GM10248 (cell line): ENCODE results near the gene NEURL1.

Experiments
- CTCF ChIA-PET: fragments of 300-600 bp; sonication (Branson Sonifier 250); formaldehyde crosslinking; extraction: SDS; loops from one replicate; lab custom pipeline; 2021; ENCODE audit warnings: antibody characterized with exemption; lab: Yijun Ruan, JAX
- POLR2A ChIA-PET: fragments of 350-650 bp; sonication (Branson Sonifier 250); formaldehyde crosslinking; extraction: SDS; loops from one replicate; lab custom pipeline; 2020; ENCODE audit warnings: antibody characterized with exemption; lab: Yijun Ruan, JAX
- DNase-seq: peaks from one replicate; pipeline ENCODE4 v3.0.0; 2012; ENCODE audit errors: extremely low spot score
- TF ChIP-seq, protein P1 (sequence below): IDR thresholded peaks from 2 replicates; pipeline ENCODE4 v1.5.1; 2012; ENCODE audit warnings: mild to moderate bottlenecking, low read depth; ENCODE audit errors: extremely low read depth, missing control alignments, control extremely low read depth

Gene NEURL1

DNA sequence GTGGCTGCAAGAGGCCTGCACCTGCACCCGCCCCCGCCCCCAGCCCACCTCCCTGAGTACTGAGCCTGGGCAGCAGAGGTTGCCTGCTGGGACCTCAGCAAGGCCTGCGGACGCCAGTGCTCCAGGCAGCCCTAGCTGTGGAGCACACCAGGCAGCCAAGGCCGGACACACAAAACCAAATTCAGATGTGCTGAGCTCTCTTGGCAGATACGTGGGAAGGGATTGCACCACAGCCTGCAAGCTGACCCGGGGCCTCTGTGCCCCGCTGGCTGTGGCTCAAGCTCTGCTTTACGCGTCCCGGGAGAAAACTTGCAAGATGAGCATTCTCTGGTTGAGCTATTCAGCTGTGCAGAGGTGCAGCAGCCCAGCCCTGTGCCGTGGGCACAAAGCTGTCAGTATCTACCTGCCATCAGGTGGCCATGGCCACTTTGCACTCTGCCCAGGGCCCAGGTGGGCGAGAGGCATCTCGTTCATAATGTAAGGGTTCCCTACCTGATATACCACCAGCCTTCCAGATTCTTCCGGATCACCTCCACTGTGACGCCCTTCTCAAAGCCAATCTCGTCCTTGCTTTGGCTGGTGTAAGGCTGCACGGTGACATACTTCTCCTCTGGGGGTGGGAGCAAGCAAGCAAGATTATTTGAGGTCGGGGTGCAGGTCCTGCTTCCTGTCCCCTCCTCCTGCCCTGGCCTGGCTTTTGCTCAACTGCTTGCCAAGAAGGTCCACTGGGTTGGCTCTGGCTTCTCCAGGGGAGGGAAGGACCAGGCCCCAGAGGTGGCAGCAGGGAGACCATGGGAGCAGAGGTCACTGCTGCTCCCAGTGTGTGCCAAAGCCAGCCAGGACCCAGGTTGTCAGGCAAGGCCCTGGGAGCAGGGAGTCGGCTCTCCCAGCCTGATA lies 123.4 kb downstream of the NEURL1 start:
- ChIA-PET CTCF (interaction anchor here (0.6 to 1.3 kb wide), 2 partner anchors 14 to 24 kb away, joined by 3 read pairs; no protein-coding TSS in a partner anchor), POLR2A (no interaction called here)
- TF ChIP-seq, protein P1, sequence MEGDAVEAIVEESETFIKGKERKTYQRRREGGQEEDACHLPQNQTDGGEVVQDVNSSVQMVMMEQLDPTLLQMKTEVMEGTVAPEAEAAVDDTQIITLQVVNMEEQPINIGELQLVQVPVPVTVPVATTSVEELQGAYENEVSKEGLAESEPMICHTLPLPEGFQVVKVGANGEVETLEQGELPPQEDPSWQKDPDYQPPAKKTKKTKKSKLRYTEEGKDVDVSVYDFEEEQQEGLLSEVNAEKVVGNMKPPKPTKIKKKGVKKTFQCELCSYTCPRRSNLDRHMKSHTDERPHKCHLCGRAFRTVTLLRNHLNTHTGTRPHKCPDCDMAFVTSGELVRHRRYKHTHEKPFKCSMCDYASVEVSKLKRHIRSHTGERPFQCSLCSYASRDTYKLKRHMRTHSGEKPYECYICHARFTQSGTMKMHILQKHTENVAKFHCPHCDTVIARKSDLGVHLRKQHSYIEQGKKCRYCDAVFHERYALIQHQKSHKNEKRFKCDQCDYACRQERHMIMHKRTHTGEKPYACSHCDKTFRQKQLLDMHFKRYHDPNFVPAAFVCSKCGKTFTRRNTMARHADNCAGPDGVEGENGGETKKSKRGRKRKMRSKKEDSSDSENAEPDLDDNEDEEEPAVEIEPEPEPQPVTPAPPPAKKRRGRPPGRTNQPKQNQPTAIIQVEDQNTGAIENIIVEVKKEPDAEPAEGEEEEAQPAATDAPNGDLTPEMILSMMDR = no peak
- no peak for DNase-seq

DNA sequence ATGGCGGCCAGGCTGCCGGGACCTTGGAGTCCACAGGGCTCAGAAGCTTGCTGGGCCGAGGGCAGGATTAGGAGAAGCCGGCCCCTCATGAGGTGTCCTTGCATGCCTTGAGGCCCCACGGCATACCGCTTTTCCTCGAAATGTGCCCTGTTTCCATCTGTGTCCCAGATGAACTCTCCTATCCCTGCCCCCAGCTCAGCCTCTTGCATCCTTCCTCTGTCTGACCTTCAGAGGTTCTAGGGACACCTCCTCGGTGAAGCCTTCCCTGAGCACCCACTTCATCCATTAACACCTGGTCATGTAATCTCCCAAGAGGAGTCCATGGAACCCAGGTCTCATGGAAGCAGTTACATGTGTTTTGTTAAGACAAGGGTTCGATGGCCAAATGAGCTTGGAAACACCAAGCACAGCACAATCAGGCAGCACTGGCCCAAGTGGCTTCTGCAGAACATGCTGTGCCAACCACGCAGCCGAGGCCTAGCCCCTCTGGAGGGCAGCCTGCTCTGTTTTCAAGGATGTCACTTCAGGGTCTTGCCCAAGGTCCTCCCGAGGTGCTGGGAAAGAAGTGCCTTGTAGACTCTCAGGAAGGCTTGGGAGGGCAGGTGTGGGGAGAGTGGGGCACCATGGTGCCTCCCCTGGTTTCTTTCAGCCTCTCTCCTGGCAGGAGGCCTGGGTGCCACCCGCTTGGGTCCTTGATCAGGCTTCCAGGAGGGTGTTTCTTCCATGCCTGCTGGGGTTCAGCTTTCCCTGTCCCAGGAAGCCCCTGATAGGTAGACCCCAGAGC lies 124.3 kb downstream of the NEURL1 start:
- CTCF ChIA-PET = interaction anchor here (0.6 to 2.2 kb wide), 3 partner anchors 23 to 68 kb away, joined by 3 to 8 read pairs (median 7); no protein-coding TSS in a partner anchor
- DNase-seq = no peak
- TF ChIP-seq, protein P1 = no peak
- POLR2A ChIA-PET = no interaction called here

DNA sequence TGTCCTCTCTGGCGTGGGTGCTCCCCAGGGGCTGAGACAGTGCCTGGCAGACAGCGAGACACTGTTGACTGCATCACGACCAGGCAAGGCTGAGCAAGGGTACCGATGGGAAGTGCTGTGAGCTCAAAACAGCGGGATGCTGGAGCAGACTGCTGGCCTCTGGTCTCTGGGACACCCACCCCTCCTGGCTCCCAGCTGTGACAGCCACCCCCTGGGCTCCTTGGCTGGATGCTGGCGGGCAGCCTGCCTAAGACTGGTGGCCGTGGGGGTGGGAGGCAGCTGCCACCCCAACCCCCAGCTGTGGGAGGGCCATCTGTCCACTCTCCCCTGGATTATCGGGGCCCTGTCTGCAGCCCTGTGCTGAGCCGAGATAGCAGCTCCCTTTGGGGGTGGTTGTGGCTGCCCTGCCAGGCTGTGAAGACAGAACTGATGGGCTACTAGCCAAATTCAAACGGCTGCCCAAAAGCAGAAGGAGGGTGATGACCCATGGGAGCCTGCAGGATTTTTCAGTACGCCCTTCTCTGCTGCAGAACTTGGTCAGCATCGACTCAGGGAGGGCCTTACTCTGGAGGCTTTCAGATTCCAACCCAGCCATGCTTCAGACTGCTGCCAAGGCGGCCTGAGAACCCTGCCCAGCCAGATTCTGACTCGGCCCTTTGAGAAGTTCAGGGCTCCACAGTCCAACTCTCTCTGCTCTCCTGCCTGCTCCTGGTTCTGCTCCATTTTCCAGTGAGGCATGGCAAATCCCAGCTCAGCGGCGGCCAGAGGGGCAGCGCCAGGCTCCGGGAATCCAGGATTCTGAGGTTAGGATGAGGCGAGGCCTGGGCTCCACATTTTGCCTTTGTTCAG lies 125.3 kb downstream of the NEURL1 start:
- ChIA-PET CTCF (interaction anchor here (0.7 to 2.2 kb wide), 4 partner anchors 9 to 67 kb away, joined by 3 to 8 read pairs (median 6); no protein-coding TSS in a partner anchor), POLR2A (no interaction called here)
- DNase-seq = no peak
- TF ChIP-seq, protein P1 = no peak

DNA sequence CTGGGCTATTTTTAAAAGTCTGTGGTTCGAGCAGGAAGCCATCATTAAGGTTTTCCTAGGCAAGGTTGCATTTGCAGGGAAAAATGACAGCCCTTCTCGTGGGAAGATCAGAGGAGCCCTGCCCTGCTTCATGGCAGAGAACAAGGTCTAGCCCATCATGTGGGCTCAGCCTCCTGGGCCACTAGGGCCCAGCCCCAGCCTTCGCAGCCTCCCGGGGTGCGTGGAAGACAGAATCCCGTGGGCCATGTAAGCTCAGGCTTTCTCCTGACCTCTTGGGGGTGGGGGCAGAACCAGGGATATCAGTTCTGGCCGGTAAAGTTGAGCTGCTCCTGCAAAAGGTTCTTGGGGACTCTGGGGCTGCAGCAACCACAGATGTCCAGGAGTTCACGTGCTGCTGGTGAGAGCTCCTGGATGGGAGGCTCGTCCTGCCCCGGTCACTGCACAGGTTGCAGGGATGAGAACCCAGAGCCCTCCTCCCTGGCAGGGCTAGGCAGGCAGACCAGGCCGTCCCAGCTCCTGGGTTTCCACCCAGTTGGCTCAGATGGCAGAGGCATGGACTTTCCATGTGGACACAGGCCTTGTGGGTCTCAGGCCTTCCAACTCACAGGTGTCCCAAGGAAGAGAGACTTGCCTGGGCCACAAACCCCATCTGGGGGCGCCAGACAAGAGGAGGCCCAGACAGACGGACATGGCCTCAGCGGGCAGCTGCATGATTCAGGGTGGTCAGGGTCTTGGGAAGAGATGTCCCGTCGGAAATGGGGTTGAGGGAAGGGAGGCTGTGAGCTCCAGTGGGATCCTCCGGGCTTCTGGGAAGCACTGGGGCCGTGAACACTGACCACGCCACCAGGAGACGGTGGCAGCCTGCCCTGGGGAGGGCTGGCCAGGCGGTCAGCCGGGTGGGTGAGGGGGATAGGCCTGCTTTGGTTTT lies 126.2 kb downstream of the NEURL1 start:
- DNase-seq = no peak
- TF ChIP-seq, protein P1 = no peak
- POLR2A ChIA-PET = no interaction called here
- CTCF ChIA-PET = interaction anchor here (0.7 to 2.2 kb wide), 4 partner anchors 8 to 26 kb away, joined by 3 to 7 read pairs (median 5); no protein-coding TSS in a partner anchor

DNA sequence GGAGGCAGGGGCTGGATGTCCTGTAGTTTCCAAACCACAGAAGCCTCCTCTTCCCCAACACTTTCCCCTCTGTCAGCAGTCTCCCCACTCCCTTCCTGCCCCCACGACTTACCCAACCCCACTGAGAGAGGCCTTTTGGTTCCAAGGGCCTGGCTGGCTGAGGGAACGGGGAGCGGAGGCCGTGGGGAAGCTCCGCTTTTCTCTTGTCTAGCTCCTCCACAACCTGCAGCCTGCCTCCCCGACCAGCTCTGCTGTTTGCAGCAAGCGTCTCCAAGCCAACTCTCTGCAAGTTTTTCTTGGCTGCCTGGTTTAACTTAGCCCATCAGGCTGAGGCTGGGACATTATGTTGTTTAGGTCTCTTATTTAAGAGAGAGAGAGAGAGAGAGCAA lies 126.8 kb downstream of the NEURL1 start:
- POLR2A ChIA-PET = no interaction called here
- DNase-seq = no peak
- TF ChIP-seq, protein P1 = no peak
- CTCF ChIA-PET = interaction anchor here (1.3 to 3.3 kb wide), 3 partner anchors 7 to 66 kb away, joined by 4 to 13 read pairs (median 6); no protein-coding TSS in a partner anchor
